Measurements from ENCODE around the gene HSF2. TPM values are rescaled to one million over a fixed set of nuclear protein-coding genes. Genes with fewer than 3 reads are reported as not detected.

HSF2 gene
- polyA plus RNA-seq, 3 donors: 3.1 to 8.4 (median 6.4) TPM

GRCh38 chr6:122392564-122393350 is 6.7 kb upstream of the HSF2 start:
- WGBS, 3 donors: 80 to 83% (median 82%) methylated on average over 6 of the region's 6 CpGs
- H3K27ac ChIP-seq (ENCODE audit: low read depth, low read length): no peak overlapping the region

GRCh38 chr6:122393351-122393896 is 6.0 kb upstream of the HSF2 start:
- WGBS, 3 donors: 68 to 78% (median 74%) methylated on average over 8 of the region's 8 CpGs
- no peak overlapping the region for H3K27ac ChIP-seq (ENCODE audit: low read depth, low read length)

- 67 to 80% (median 79%) methylated on average over 5 of the region's 5 CpGs for whole genome bisulfite sequencing, 3 donors
- no peak overlapping the region for H3K27ac ChIP-seq (ENCODE audit: low read depth, low read length)
Measured at GRCh38 chr6:122394016-122394415, 5.4 kb upstream of the HSF2 start.

GRCh38 chr6:122399055-122399347 is 451 bp upstream of the HSF2 start:
- no peak overlapping the region for H3K27ac ChIP-seq (ENCODE audit: low read depth, low read length)
- WGBS, 3 donors: 0% methylated on average over 2 of the region's 2 CpGs

- WGBS, 3 donors: 0 to 1% (median 1%) methylated on average over 20 of the region's 20 CpGs
- H3K27ac ChIP-seq (ENCODE audit: low read depth, low read length): no peak overlapping the region
Measured at GRCh38 chr6:122400121-122400450, 634 bp downstream of the HSF2 start.

- WGBS, 3 donors: 30 to 53% (median 40%) methylated on average over 4 of the region's 4 CpGs
- H3K27ac ChIP-seq (ENCODE audit: low read depth, low read length): no peak overlapping the region
Measured at GRCh38 chr6:122400462-122401089, 1.1 kb downstream of the HSF2 start.

GRCh38 chr6:122401104-122401503 is 1.7 kb downstream of the HSF2 start:
- WGBS, 3 donors: 80 to 92% (median 87%) methylated on average over 4 of the region's 4 CpGs

GRCh38 chr6:122404444-122404843 is 5.0 kb downstream of the HSF2 start:
- H3K27ac ChIP-seq (ENCODE audit: low read depth, low read length): no peak overlapping the region
- 61 to 67% (median 61%) methylated on average over 2 of the region's 2 CpGs for WGBS, 3 donors

More at GRCh38 chr6:122401104-122401503, 1.7 kb downstream of the HSF2 start:
- no peak overlapping the region for H3K27ac ChIP-seq (ENCODE audit: low read depth, low read length)

GRCh38 chr6:122405417-122405816 is 6.0 kb downstream of the HSF2 start:
- H3K27ac ChIP-seq (ENCODE audit: low read depth, low read length): no peak overlapping the region
- 71 to 86% (median 85%) methylated on average over 1 of the region's 1 CpG for WGBS, 3 donors

- no peak overlapping the region for H3K27ac ChIP-seq (ENCODE audit: low read depth, low read length)
- WGBS, 3 donors: 83 to 100% (median 88%) methylated on average over 1 of the region's 1 CpG
Measured at GRCh38 chr6:122406187-122406586, 6.7 kb downstream of the HSF2 start.

- 48 to 97% (median 67%) methylated on average over 4 of the region's 4 CpGs for WGBS, 3 donors
- no peak overlapping the region for H3K27ac ChIP-seq (ENCODE audit: low read depth, low read length)
Measured at GRCh38 chr6:122407712-122408111, 8.3 kb downstream of the HSF2 start.

GRCh38 chr6:122408240-122408639 is 8.8 kb downstream of the HSF2 start:
- WGBS, 3 donors: 84 to 95% (median 92%) methylated on average over 1 of the region's 1 CpG
- no peak overlapping the region for H3K27ac ChIP-seq (ENCODE audit: low read depth, low read length)

- WGBS, 3 donors: 75 to 79% (median 78%) methylated on average over 6 of the region's 6 CpGs
- no peak overlapping the region for H3K27ac ChIP-seq (ENCODE audit: low read depth, low read length)
Measured at GRCh38 chr6:122408702-122409458, 9.4 kb downstream of the HSF2 start.

- no peak overlapping the region for H3K27ac ChIP-seq (ENCODE audit: low read depth, low read length)
Measured at GRCh38 chr6:122412001-122412400, 12.5 kb downstream of the HSF2 start.

- WGBS, 3 donors: 58 to 94% (median 91%) methylated on average over 1 of the region's 1 CpG
- H3K27ac ChIP-seq (ENCODE audit: low read depth, low read length): no peak overlapping the region
Measured at GRCh38 chr6:122416825-122417224, 17.4 kb downstream of the HSF2 start.

GRCh38 chr6:122422003-122422402 is 22.6 kb downstream of the HSF2 start:
- H3K27ac ChIP-seq (ENCODE audit: low read depth, low read length): no peak overlapping the region
- 94 to 97% (median 96%) methylated on average over 2 of the region's 2 CpGs for WGBS, 3 donors

GRCh38 chr6:122422614-122423267 is 23.3 kb downstream of the HSF2 start:
- 94 to 98% (median 96%) methylated on average over 1 of the region's 1 CpG for WGBS, 3 donors
- H3K27ac ChIP-seq (ENCODE audit: low read depth, low read length): no peak overlapping the region

- 89 to 96% (median 94%) methylated on average over 1 of the region's 1 CpG for WGBS, 3 donors
- no peak overlapping the region for H3K27ac ChIP-seq (ENCODE audit: low read depth, low read length)
Measured at GRCh38 chr6:122423734-122424133, 24.3 kb downstream of the HSF2 start.

- WGBS, 3 donors: 90 to 95% (median 94%) methylated on average over 3 of the region's 3 CpGs
Measured at GRCh38 chr6:122426597-122426996, 27.1 kb downstream of the HSF2 start.

More at GRCh38 chr6:122426597-122426996, 27.1 kb downstream of the HSF2 start:
- no peak overlapping the region for H3K27ac ChIP-seq (ENCODE audit: low read depth, low read length)
